ENCODE measurements around the gene ZNF76.

DNA sequence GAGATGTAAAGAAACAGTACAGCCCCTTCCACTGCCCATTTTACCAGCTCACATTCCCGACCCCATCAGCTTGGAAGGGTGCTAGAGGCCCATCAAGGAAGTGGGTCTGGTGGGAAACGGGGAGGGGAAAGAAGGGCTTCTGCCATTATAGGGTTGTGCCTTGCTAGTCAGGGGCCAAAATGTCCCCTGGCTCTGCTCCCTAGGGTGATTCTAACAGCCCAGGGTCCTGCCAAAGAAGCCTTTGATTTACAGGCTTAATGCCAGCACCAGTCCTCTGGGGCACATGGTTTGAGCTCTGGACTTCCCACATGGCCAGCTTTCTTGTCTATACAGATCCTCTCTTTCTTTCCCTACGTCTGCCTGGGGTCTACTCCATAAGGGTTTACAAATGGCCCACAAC, 10.6 kb upstream of the ZNF76 start:
- TF ChIP-seq CTCF (IDR thresholded peaks at IDR 0.05; ENCODE audit: control extremely low read depth in 1 of 3, insufficient read depth in 1 of 3, low read depth in 1 of 3, low read length in 3 of 3) (no peak), TAF7 (optimal IDR thresholded peaks at IDR 0.05; ENCODE audit: borderline replicate concordance, low read depth, low read length) (no peak), POLR2AphosphoS5 (IDR thresholded peaks at IDR 0.05; ENCODE audit: low read depth, low read length) (no peak), CREB1 (IDR thresholded peaks at IDR 0.05) (no peak), CEBPB (IDR thresholded peaks at IDR 0.05; ENCODE audit: low read depth, low read length) (no peak), EZH2 (IDR thresholded peaks at IDR 0.05; ENCODE audit: low read depth, low read length, severe bottlenecking) (no peak), EP300 (IDR thresholded peaks at IDR 0.05; ENCODE audit: borderline replicate concordance in 1 of 2, low read depth in 2 of 2, low read length in 2 of 2) (no peak)
